GM23338 (cell line): Measurements from ENCODE around the gene SEMA3E.

Source experiments
- EZH2 ChIP-seq: fragments of 200-600 bp; sonication (generic); IDR thresholded peaks from one replicate; pipeline ENCODE4 v1.8.0; 2017; ENCODE audit warnings: antibody characterized with exemption, mild to moderate bottlenecking, low read depth; ENCODE audit not compliant: unreplicated experiment
- EZH2phosphoT487 ChIP-seq: fragments of 200-600 bp; sonication (generic); IDR thresholded peaks from one replicate; pipeline ENCODE4 v1.8.1; 2018; ENCODE audit warnings: antibody characterized with exemption; ENCODE audit not compliant: unreplicated experiment

DNA sequence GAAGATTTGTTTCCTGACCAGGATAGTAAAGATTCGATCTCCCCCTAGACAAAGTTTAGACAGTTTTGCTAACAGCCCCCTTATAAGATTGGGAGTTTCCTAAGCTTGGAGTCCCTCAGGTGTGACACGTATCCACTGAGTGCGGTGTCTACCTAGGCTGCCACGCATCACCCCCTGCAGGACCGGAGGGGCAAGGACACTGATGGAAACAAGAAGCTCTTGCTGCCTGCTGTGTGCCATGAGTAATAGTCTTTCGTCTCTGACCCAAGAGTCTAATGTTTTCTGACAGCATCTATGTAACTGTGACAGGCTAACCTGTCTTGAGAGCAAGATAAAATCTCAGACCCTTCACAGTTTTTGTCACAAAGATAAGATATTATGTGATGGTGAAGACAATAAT lies 173.5 kb downstream of the SEMA3E start:
- TF ChIP-seq EZH2phosphoT487 (no peak), EZH2 (no peak)
